ENCODE data around the gene SERTAD1.
"Not testable (repeated sequence)": the region's sequence is repeated elsewhere in the genome, so short reads cannot be mapped to it uniquely, and the experiment has no call there.

SERTAD1 gene

GRCh38 chr19:40425450-40426287 lies at the start of gene SERTAD1:
Gene SERTAD1, minus strand, starts transcription at chr19:40425992. Its CDS starts 2,446 bp downstream, at chr19:40423546.
- in situ Hi-C loops (cut with HindIII; ENCODE audit: low sequenced_read_pairs), result no loop called here

- in situ Hi-C loops (cut with HindIII; ENCODE audit: low sequenced_read_pairs), result no loop called here
These were observed 48.9 kb upstream of the SERTAD1 start for GRCh38 chr19:40474737-40475136.

GRCh38 chr19:40472516-40472915 lies 46.7 kb upstream of the SERTAD1 start:
- in situ Hi-C loops (cut with HindIII; ENCODE audit: low sequenced_read_pairs), result no loop called here

- in situ Hi-C loops (cut with HindIII; ENCODE audit: low sequenced_read_pairs), result no loop called here
These were observed 45.3 kb upstream of the SERTAD1 start for GRCh38 chr19:40471111-40471510.

- in situ Hi-C loops (cut with HindIII; ENCODE audit: low sequenced_read_pairs), result no loop called here
These were observed 43.2 kb upstream of the SERTAD1 start for GRCh38 chr19:40469011-40469410.

- in situ Hi-C loops (cut with HindIII; ENCODE audit: low sequenced_read_pairs), result no loop called here
These were observed 41.4 kb upstream of the SERTAD1 start, which contains the start of gene SPTBN4 for GRCh38 chr19:40466985-40467734. Gene SPTBN4, plus strand, starts transcription at chr19:40467001. Its CDS starts 5,621 bp downstream, at chr19:40472622.

- in situ Hi-C loops (cut with HindIII; ENCODE audit: low sequenced_read_pairs), result no loop called here
These were observed 40.6 kb upstream of the SERTAD1 start for GRCh38 chr19:40466219-40466984.

GRCh38 chr19:40465557-40466218 lies 39.9 kb upstream of the SERTAD1 start, which contains the start of gene BLVRB:
Gene BLVRB, minus strand, starts transcription at chr19:40465745. Its CDS starts 57 bp downstream, at chr19:40465688.
- in situ Hi-C loops (cut with HindIII; ENCODE audit: low sequenced_read_pairs), result no loop called here

GRCh38 chr19:40465025-40465556 lies 39.3 kb upstream of the SERTAD1 start:
- in situ Hi-C loops (cut with HindIII; ENCODE audit: low sequenced_read_pairs), result no loop called here

- in situ Hi-C loops (cut with HindIII; ENCODE audit: low sequenced_read_pairs), result no loop called here
These were observed 38.5 kb upstream of the SERTAD1 start for GRCh38 chr19:40464059-40465024.

GRCh38 chr19:40463587-40464037 lies 37.8 kb upstream of the SERTAD1 start:
- in situ Hi-C loops (cut with HindIII; ENCODE audit: low sequenced_read_pairs), result not testable (repeated sequence)

- in situ Hi-C loops (cut with HindIII; ENCODE audit: low sequenced_read_pairs), result no loop called here
These were observed 36.0 kb upstream of the SERTAD1 start for GRCh38 chr19:40461669-40462221.

GRCh38 chr19:40460185-40460584 lies 34.4 kb upstream of the SERTAD1 start:
- in situ Hi-C loops (cut with HindIII; ENCODE audit: low sequenced_read_pairs), result no loop called here

- in situ Hi-C loops (cut with HindIII; ENCODE audit: low sequenced_read_pairs), result no loop called here
These were observed 32.8 kb upstream of the SERTAD1 start for GRCh38 chr19:40458597-40458974.

GRCh38 chr19:40457953-40458596 lies 32.3 kb upstream of the SERTAD1 start:
- in situ Hi-C loops (cut with HindIII; ENCODE audit: low sequenced_read_pairs), result no loop called here

- in situ Hi-C loops (cut with HindIII; ENCODE audit: low sequenced_read_pairs), result no loop called here
These were observed 31.3 kb upstream of the SERTAD1 start for GRCh38 chr19:40457048-40457447.

- in situ Hi-C loops (cut with HindIII; ENCODE audit: low sequenced_read_pairs), result not testable (repeated sequence)
These were observed 28.2 kb upstream of the SERTAD1 start for GRCh38 chr19:40453943-40454342.

GRCh38 chr19:40453151-40453735 lies 27.5 kb upstream of the SERTAD1 start:
- in situ Hi-C loops (cut with HindIII; ENCODE audit: low sequenced_read_pairs), result no loop called here

All from DLD1 (cell line).